SK-N-SH (cell line): ENCODE data around the gene COX7B. TPM values are rescaled to one million over a fixed set of nuclear protein-coding genes. Genes with fewer than 3 reads are reported as not detected.

ENCODE experiments used
- CTCF ChIA-PET: fragments of 300-600, 350-600 bp; formaldehyde crosslinking; extraction: SDS; loops from one replicate; lab custom pipeline; 2021; lab: Yijun Ruan, JAX
- POLR2A ChIA-PET: fragments of 350-600 bp; sonication (Branson Sonifier 250); formaldehyde crosslinking; extraction: SDS; loops from one replicate; lab custom pipeline; 2020; ENCODE audit warnings: antibody characterized with exemption, inconsistent platforms; lab: Yijun Ruan, JAX
- DNase-seq: peaks from one replicate; pipeline ENCODE4 v3.0.0; 2012
- H2AFZ ChIP-seq: fragments of 200-600 bp; sonication (generic); 2 replicates; pipeline ENCODE4 v1.8.1; 2016; ENCODE audit warnings: antibody characterized with exemption, mild to moderate bottlenecking, low read depth
- H3F3A ChIP-seq: fragments of 200-600 bp; sonication (generic); replicated peaks from 2 replicates; pipeline ENCODE3; 2016; ENCODE audit warnings: antibody characterized with exemption, mild to moderate bottlenecking; ENCODE audit not compliant: insufficient read depth
- H3K27ac ChIP-seq, 2 experiments: fragments of 200-500 bp in 1 of 2; fragments of 200-600 bp in 1 of 2; sonication (Bioruptor generic) in 1 of 2; sonication (generic), shearing (Covaris generic) in 1 of 2; 2 replicates each; pipeline versions ENCODE4 v1.5.1 to v1.6.1; 2014 to 2016; ENCODE audit warnings: low read depth in 2 of 2, inconsistent platforms in 1 of 2, low read length in 1 of 2, mild to moderate bottlenecking in 1 of 2, mixed read lengths in 1 of 2
- H3K27me3 ChIP-seq: fragments of 200-600 bp; sonication (generic), shearing (Covaris generic); 2 replicates; pipeline ENCODE4 v1.6.1; 2016; ENCODE audit warnings: mixed run types; ENCODE audit not compliant: insufficient read depth
- H3K36me3 ChIP-seq, 2 experiments: fragments of 200-500 bp in 1 of 2; fragments of 200-600 bp in 1 of 2; sonication (Bioruptor generic) in 1 of 2; sonication (generic) in 1 of 2; replicated peaks in 1 of 2; 2 replicates each; pipeline versions ENCODE3 to v1.5.1; 2014 to 2016; ENCODE audit warnings: low read length in 1 of 2, mild to moderate bottlenecking in 1 of 2; ENCODE audit not compliant: insufficient read depth in 2 of 2, control insufficient read depth in 1 of 2
- H3K4me1 ChIP-seq, 2 experiments: fragments of 200-500 bp in 1 of 2; fragments of 200-600 bp in 1 of 2; sonication (Bioruptor generic) in 1 of 2; sonication (generic), shearing (Covaris generic) in 1 of 2; 2 replicates each; pipeline versions ENCODE4 v1.5.1 to v1.6.1; 2014 to 2016; ENCODE audit warnings: low read depth in 1 of 2, low read length in 1 of 2, mixed run types in 1 of 2; ENCODE audit not compliant: insufficient read depth in 2 of 2, control insufficient read depth in 1 of 2
- H3K4me2 ChIP-seq: fragments of 200-600 bp; sonication (generic), shearing (Covaris generic); 2 replicates; pipeline ENCODE4 v1.6.1; 2017; ENCODE audit warnings: mixed run types
- H3K4me3 ChIP-seq, 2 experiments: fragments of 200-500 bp in 1 of 2; fragments of 200-600 bp in 1 of 2; sonication (Bioruptor generic) in 1 of 2; sonication (generic), shearing (Covaris generic) in 1 of 2; 2 replicates each; pipeline versions ENCODE4 v1.5.1 to v1.8.1; 2014 to 2016; ENCODE audit warnings: low read depth in 2 of 2, inconsistent platforms in 1 of 2, low read length in 1 of 2, mild to moderate bottlenecking in 1 of 2, mixed read lengths in 1 of 2, moderate library complexity in 1 of 2
- H3K79me2 ChIP-seq: fragments of 200-600 bp; sonication (generic); 2 replicates; pipeline ENCODE4 v1.8.1; 2017; ENCODE audit warnings: mild to moderate bottlenecking; ENCODE audit not compliant: insufficient read depth
- H3K9ac ChIP-seq: fragments of 200-600 bp; sonication (generic); 2 replicates; pipeline ENCODE4 v1.6.1; 2017; ENCODE audit warnings: mixed run types
- H3K9me2 ChIP-seq: fragments of 200-600 bp; sonication (generic); 2 replicates; pipeline ENCODE4 v1.6.1; 2017; ENCODE audit warnings: mixed run types
- H3K9me3 ChIP-seq: fragments of 200-600 bp; sonication (generic); 2 replicates; pipeline ENCODE4 v1.6.1; 2017; ENCODE audit warnings: mixed run types, mild to moderate bottlenecking, moderate library complexity
- H4K20me1 ChIP-seq: fragments of 200-600 bp; sonication (generic); 2 replicates; pipeline ENCODE4 v1.6.1; 2017; ENCODE audit warnings: mild to moderate bottlenecking, mixed run types; ENCODE audit not compliant: insufficient read depth
- CHD2 ChIP-seq: fragments of 150-350 bp; IDR thresholded peaks from 2 replicates; pipeline ENCODE4 v1.6.1; 2018; ENCODE audit warnings: low read length; ENCODE audit not compliant: partially characterized antibody
- EP300 ChIP-seq, 2 experiments: IDR thresholded peaks; 2 replicates each; pipeline versions ENCODE4 v1.4.0 to v1.6.1; 2012; ENCODE audit warnings: borderline replicate concordance in 1 of 2, low read depth in 1 of 2, low read length in 1 of 2
- FOXM1 ChIP-seq: IDR thresholded peaks from 2 replicates; pipeline ENCODE4 v1.4.0; 2012; ENCODE audit warnings: low read depth, mild to moderate bottlenecking
- GATA2 ChIP-seq: sonication (generic); formaldehyde crosslinking; IDR thresholded peaks from 2 replicates; pipeline ENCODE4 v1.5.0; 2020; ENCODE audit warnings: mild to moderate bottlenecking, missing genetic modification reagents
- JUND ChIP-seq: IDR thresholded peaks from 2 replicates; pipeline ENCODE4 v1.4.0; 2012
- NFIC ChIP-seq: IDR thresholded peaks from 2 replicates; pipeline ENCODE4 v1.4.0; 2012; ENCODE audit warnings: borderline replicate concordance
- NRF1 ChIP-seq: IDR thresholded peaks from 2 replicates; pipeline ENCODE4 v1.6.1; 2012; ENCODE audit warnings: low read depth, mild to moderate bottlenecking, low read length
- POLR2AphosphoS5 ChIP-seq: IDR thresholded peaks from 2 replicates; pipeline ENCODE4 v1.6.1; 2012; ENCODE audit warnings: low read depth, low read length
- RCOR1 ChIP-seq: fragments of 150-350 bp; IDR thresholded peaks from 2 replicates; pipeline ENCODE4 v1.6.1; 2017; ENCODE audit warnings: antibody characterized with exemption, low read length
- RFX5 ChIP-seq: IDR thresholded peaks from 2 replicates; pipeline ENCODE4 v1.6.1; 2012; ENCODE audit warnings: mild to moderate bottlenecking, improper control_type of control experiment, low read length
- RXRA ChIP-seq: IDR thresholded peaks from 2 replicates; pipeline ENCODE4 v1.4.0; 2012; ENCODE audit warnings: low read depth, mild to moderate bottlenecking, borderline replicate concordance
- TAF1 ChIP-seq: IDR thresholded peaks from 2 replicates; pipeline ENCODE4 v1.6.1; 2012; ENCODE audit warnings: low read depth, mild to moderate bottlenecking, low read length, moderate library complexity, borderline replicate concordance
- TEAD4 ChIP-seq: IDR thresholded peaks from 2 replicates; pipeline ENCODE4 v1.4.0; 2012; ENCODE audit warnings: mild to moderate bottlenecking, borderline replicate concordance; ENCODE audit not compliant: insufficient read depth
- WGBS: methylation state at CpG from one replicate; pipeline ENCODE4 v1.1.6; 2017; ENCODE audit warnings: low lambda C conversion rate; 5-methylcytosine and 5-hydroxymethylcytosine counted together
- polyA plus RNA-seq, 3 experiments: library from polyadenylated mRNA; depleted of rRNA; stranded (reverse); fragments of >200 nt; gene quantifications; 2 replicates each; pipeline ENCODE4 v1.2.3, GENCODE V29; 2012
- TF ChIP-seq, protein P1 (sequence below): fragments of 200-600 bp; sonication (generic); IDR thresholded peaks from 2 replicates; pipeline ENCODE4 v1.6.1; 2017; ENCODE audit warnings: antibody characterized with exemption, mild to moderate bottlenecking, moderate library complexity
- TF ChIP-seq, protein P2 (sequence below): IDR thresholded peaks from 2 replicates; pipeline ENCODE4 v1.4.0; 2012; ENCODE audit warnings: low read depth
- TF ChIP-seq, protein P3 (sequence below): fragments of 150-350 bp; IDR thresholded peaks from 2 replicates; pipeline ENCODE4 v1.6.1; 2016; ENCODE audit warnings: mild to moderate bottlenecking, low read depth, low read length

Gene COX7B
- polyA plus RNA-seq, 1 of the 3 experiments (the other 2 are of a cell fraction), result 1,029 TPM

DNA sequence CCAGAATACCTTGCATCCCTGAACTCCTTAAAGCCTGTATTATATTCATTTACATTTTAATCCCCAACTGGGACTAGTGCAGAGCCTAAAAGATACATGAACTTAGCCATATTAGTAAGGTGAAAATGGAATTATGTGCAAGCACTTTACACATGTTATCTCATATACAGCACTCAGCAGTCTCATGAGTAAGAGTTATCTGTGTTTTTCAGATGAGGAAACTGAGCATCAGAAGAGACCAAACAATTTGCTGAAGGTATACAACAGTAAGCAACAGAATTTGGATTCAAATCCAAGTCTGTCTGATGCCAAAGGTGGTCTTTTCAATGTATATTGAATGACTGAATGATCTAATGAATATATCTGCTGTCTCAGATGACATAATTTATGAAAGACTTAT, 23.5 kb downstream of the COX7B start:
- Histone ChIP-seq H3F3A (no peaks in the 10 kb centered on the region), H3K79me2 (0 out of 2 replicates have a peak, but pooled peaks cover 6% of the 10 kb centered on the region), H3K9me2 (no peaks in the 10 kb centered on the region), H3K36me3 (no peaks in the 10 kb centered on the region), H3K9ac (no peak overlapping the region), H3K27ac (no peak overlapping the region), H3K27me3 (no peaks in the 10 kb centered on the region; the same call in 1 of the 2 replicates), H4K20me1 (peaks cover 3% of the 10 kb centered on the region; the same call in 1 of the 2 replicates), H3K4me3 (no peak overlapping the region), H3K4me1 (no peaks in the 10 kb centered on the region), H3K9me3 (no peaks in the 10 kb centered on the region), H3K4me2 (no peak overlapping the region), H2AFZ (no peak overlapping the region)
- DNase-seq, result no peak
- POLR2A ChIA-PET, result no interaction called here
- no peak for TF ChIP-seq TAF1
- no peak for TF ChIP-seq CHD2
- TF ChIP-seq FOXM1, result no peak
- TF ChIP-seq, protein P1, sequence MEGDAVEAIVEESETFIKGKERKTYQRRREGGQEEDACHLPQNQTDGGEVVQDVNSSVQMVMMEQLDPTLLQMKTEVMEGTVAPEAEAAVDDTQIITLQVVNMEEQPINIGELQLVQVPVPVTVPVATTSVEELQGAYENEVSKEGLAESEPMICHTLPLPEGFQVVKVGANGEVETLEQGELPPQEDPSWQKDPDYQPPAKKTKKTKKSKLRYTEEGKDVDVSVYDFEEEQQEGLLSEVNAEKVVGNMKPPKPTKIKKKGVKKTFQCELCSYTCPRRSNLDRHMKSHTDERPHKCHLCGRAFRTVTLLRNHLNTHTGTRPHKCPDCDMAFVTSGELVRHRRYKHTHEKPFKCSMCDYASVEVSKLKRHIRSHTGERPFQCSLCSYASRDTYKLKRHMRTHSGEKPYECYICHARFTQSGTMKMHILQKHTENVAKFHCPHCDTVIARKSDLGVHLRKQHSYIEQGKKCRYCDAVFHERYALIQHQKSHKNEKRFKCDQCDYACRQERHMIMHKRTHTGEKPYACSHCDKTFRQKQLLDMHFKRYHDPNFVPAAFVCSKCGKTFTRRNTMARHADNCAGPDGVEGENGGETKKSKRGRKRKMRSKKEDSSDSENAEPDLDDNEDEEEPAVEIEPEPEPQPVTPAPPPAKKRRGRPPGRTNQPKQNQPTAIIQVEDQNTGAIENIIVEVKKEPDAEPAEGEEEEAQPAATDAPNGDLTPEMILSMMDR, result no peak
- TF ChIP-seq RFX5, result no peak
- no peak for TF ChIP-seq RCOR1
- no peak for TF ChIP-seq TEAD4
- TF ChIP-seq JUND, result no peak
- no peak for TF ChIP-seq NFIC
- no peak for TF ChIP-seq EP300 (IDR thresholded peaks at IDR 0.05; ENCODE audit: borderline replicate concordance in 1 of 2, low read depth in 1 of 2, low read length in 1 of 2)
- TF ChIP-seq RXRA, result no peak
- TF ChIP-seq, protein P2, sequence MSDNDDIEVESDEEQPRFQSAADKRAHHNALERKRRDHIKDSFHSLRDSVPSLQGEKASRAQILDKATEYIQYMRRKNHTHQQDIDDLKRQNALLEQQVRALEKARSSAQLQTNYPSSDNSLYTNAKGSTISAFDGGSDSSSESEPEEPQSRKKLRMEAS, result no peak
- CTCF ChIA-PET, result no interaction called here

DNA sequence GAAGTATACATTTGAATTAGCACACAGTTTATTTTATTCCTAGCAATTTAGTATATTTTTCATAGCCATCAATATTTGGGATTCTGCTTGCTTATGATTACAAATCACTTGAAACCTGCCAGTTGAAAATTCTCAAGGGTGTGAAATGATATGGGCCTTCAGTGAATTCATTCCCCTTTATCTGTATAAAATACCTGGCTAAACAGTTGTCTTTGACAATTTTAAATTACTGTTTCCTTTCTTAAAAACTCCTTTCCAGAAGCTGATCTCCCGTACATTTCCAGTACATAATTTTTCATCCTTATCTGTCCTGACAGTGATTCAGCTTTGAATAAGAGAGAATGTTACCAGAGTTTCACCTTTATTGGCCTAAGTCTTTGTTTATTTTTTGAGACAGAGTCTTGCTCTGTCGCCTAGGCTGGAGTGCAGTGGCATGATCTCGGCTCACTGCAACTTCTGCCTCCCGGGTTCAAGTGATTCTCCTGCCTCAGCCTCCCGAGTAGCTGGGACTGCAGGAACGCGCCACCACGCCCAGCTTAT, 25.1 kb downstream of the COX7B start:
- ChIA-PET POLR2A (no interaction called here), CTCF (interaction anchor here (1.8 kb wide), 1 partner anchor 100 kb away, joined by 5 read pairs; no protein-coding TSS in a partner anchor)
- Histone ChIP-seq H3K79me2 (0 out of 2 replicates have a peak, but pooled peaks cover 6% of the 10 kb centered on the region), H3K27ac (no peak overlapping the region), H3K4me3 (no peak overlapping the region), H3K36me3 (no peaks in the 10 kb centered on the region), H3K9me2 (no peaks in the 10 kb centered on the region), H3K4me2 (no peak overlapping the region), H3K9ac (no peak overlapping the region), H3F3A (no peaks in the 10 kb centered on the region), H3K9me3 (no peaks in the 10 kb centered on the region), H3K4me1 (no peaks in the 10 kb centered on the region), H3K27me3 (no peaks in the 10 kb centered on the region; the same call in 1 of the 2 replicates), H4K20me1 (peaks cover 3% of the 10 kb centered on the region; the same call in 1 of the 2 replicates), H2AFZ (no peak overlapping the region)
- no peak for DNase-seq
- WGBS, result 68% methylated on average over 8 of the region's 8 CpGs
- TF ChIP-seq POLR2AphosphoS5 (no peak), TEAD4 (no peak), NRF1 (no peak), CHD2 (no peak), GATA2 (CRISPR knock-in tag) (no peak)
- TF ChIP-seq, protein P3, sequence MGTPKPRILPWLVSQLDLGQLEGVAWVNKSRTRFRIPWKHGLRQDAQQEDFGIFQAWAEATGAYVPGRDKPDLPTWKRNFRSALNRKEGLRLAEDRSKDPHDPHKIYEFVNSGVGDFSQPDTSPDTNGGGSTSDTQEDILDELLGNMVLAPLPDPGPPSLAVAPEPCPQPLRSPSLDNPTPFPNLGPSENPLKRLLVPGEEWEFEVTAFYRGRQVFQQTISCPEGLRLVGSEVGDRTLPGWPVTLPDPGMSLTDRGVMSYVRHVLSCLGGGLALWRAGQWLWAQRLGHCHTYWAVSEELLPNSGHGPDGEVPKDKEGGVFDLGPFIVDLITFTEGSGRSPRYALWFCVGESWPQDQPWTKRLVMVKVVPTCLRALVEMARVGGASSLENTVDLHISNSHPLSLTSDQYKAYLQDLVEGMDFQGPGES, result no peak
